Endothelial cell of coronary artery (primary cell): ENCODE measurements around the gene HTR3A. TPM values are rescaled to one million over a fixed set of nuclear protein-coding genes. Genes with fewer than 3 reads are reported as not detected.

Experiments used
- total RNA-seq: library from RNA; depleted of rRNA; stranded (reverse); fragments of >200 nt; gene quantifications from 2 replicates; pipeline ENCODE4 v1.2.3, GENCODE V29; 2014

HTR3A gene
- not detected in 2 replicates for total RNA-seq

DNA sequence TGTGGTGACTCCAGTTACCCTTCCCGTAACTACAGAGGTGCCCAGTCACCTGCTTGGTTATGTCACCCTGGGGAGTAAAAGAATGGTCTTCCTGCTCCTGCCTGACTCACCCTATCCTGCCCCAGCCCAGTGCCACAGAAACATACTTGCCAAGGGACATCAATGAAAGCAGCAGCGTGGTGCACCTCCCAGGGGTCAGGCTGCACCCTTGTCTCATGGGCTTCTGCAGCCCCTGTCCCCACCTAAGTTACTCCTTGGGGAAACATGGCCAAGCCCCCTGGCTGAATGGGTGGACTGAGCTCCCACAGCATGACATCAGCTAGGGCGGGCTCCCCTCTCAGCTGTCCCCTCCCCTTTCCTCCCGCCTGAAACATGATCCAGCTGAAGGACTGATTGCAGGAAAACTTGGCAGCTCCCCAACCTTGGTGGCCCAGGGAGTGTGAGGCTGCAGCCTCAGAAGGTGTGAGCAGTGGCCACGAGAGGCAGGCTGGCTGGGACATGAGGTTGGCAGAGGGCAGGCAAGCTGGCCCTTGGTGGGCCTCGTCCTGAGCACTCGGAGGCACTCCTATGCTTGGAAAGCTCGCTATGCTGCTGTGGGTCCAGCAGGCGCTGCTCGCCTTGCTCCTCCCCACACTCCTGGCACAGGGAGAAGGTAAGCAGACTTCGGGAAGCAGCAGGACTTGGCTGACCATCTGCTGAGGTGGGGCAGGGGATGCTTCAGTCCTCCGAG lies at the start of gene HTR3A:
TSS of gene HTR3A (plus strand) at position 368 of the 730 bp plus-strand sequence. CDS start at position 586, 218 bp downstream.

Other genes starting within 250 kb of the HTR3A start
- 19.8 and 27.2 TPM in 2 replicates for gene ZW10, start 201.4 kb upstream of the HTR3A start, total RNA-seq
- gene CLDN25, start 195.3 kb upstream of the HTR3A start, total RNA-seq = not detected in 2 replicates
- gene USP28, start 99.5 kb upstream of the HTR3A start, total RNA-seq = 29.6 and 31.6 TPM in 2 replicates
- gene HTR3B, start 70.3 kb upstream of the HTR3A start, total RNA-seq = not detected in 2 replicates
- gene ZBTB16, start 84.6 kb downstream of the HTR3A start, total RNA-seq = 8.4 and 28.0 TPM in 2 replicates